A549 (cell line): ENCODE results near the gene RBM34. TPM values are rescaled to one million over a fixed set of nuclear protein-coding genes. Genes with fewer than 3 reads are reported as not detected.
A peak's percentile ranks its signal among the peaks of the same experiment; 100 is the strongest.

ENCODE experiments used
- ATAC-seq, 2 experiments: fragments of 200-7000 bp in 1 of 2; fragments of >200 bp in 1 of 2; cut with Nextera tagmentation in 1 of 2; cut with Tn5 transposase in 1 of 2; 3 replicates each; pipeline versions ENCODE4 v1.8.0 to v1.9.1; 2018 to 2020; ENCODE audit warnings: mild to moderate bottlenecking in 1 of 2, moderate library complexity in 1 of 2
- CTCF ChIA-PET: fragments of 300-600 bp; sonication (Branson Sonifier 250); formaldehyde crosslinking; extraction: SDS; loops from one replicate; lab custom pipeline; 2021; ENCODE audit warnings: antibody characterized with exemption, inconsistent platforms; lab: Yijun Ruan, JAX
- POLR2A ChIA-PET: fragments of 350-600 bp; formaldehyde crosslinking; extraction: SDS; loops from one replicate; lab custom pipeline; 2021; ENCODE audit warnings: antibody characterized with exemption, inconsistent platforms; lab: Yijun Ruan, JAX
- DNase-seq, 2 experiments: peaks; one replicate each; pipeline versions ENCODE4 v3.0.0 to v3.0.0-alpha.2; 2011 to 2016; ENCODE audit warnings: low read depth in 1 of 2, low spot score in 1 of 2
- FAIRE-seq: peaks from 2 replicates; lab custom pipeline; 2011; peaks lifted over from hg19 to GRCh38; lab: Jason Lieb, UNC
- H3K27ac ChIP-seq, 2 experiments: fragments of >200 bp; sonication (Bioruptor Twin); formaldehyde crosslinking; 3 replicates each; pipeline ENCODE4 v1.5.1; 2016 to 2017
- H3K4me1 ChIP-seq: fragments of >200 bp; sonication (Bioruptor Twin); formaldehyde crosslinking; 3 replicates; pipeline ENCODE4 v1.6.1; 2016
- H3K4me2 ChIP-seq: fragments of >200 bp; sonication (Bioruptor Twin); formaldehyde crosslinking; 3 replicates; pipeline ENCODE4 v1.6.1; 2016
- H3K4me3 ChIP-seq: fragments of >200 bp; sonication (Bioruptor Twin); formaldehyde crosslinking; 3 replicates; pipeline ENCODE4 v1.5.1; 2016
- H3K9me3 ChIP-seq: fragments of >200 bp; sonication (Bioruptor Twin); formaldehyde crosslinking; 3 replicates; pipeline ENCODE4 v1.6.1; 2016
- CBX8 ChIP-seq: fragments of 200-600 bp; sonication (generic); IDR thresholded peaks from 2 replicates; pipeline ENCODE4 v1.6.1; 2016
- CEBPB ChIP-seq, 2 experiments: fragments of >200 bp in 1 of 2; sonication (Bioruptor Twin) in 1 of 2; formaldehyde crosslinking in 1 of 2; IDR thresholded peaks; 2 replicates each; pipeline ENCODE4 v1.6.1; 2012 to 2016
- CHD2 ChIP-seq: fragments of 150-350 bp; IDR thresholded peaks from 2 replicates; pipeline ENCODE4 v1.6.1; 2014; ENCODE audit warnings: low read length; ENCODE audit not compliant: partially characterized antibody
- CHD4 ChIP-seq: fragments of 200-600 bp; sonication (generic); IDR thresholded peaks from 2 replicates; pipeline ENCODE4 v1.6.1; 2016; ENCODE audit warnings: antibody characterized with exemption, mild to moderate bottlenecking, borderline replicate concordance
- EHF ChIP-seq: fragments of 250-450 bp; sonication (Bioruptor Pico); IDR thresholded peaks from 2 replicates; pipeline ENCODE4 v1.5.0; 2020; ENCODE audit warnings: mild to moderate bottlenecking
- EP300 ChIP-seq, 2 experiments: fragments of >200 bp; sonication (Bioruptor Twin); formaldehyde crosslinking; IDR thresholded peaks; 2 replicates in 1 of 2; 3 replicates in 1 of 2; pipeline ENCODE4 v1.6.1; 2016 to 2017
- FOSL2 ChIP-seq, 2 experiments: fragments of 450-650 bp in 1 of 2; fragments of >200 bp in 1 of 2; sonication (Bioruptor Twin) in 1 of 2; formaldehyde crosslinking; IDR thresholded peaks; 2 replicates each; pipeline versions ENCODE4 v1.5.0 to v1.6.1; 2016 to 2020; ENCODE audit warnings: mild to moderate bottlenecking in 1 of 2, moderate library complexity in 1 of 2
- HOXA7 ChIP-seq: fragments of 250-450 bp; sonication (Bioruptor Pico); IDR thresholded peaks from 2 replicates; pipeline ENCODE4 v1.5.0; 2020; ENCODE audit warnings: mild to moderate bottlenecking, moderate library complexity
- HOXB13 ChIP-seq: fragments of 250-450 bp; sonication (Bioruptor Pico); IDR thresholded peaks from 2 replicates; pipeline ENCODE4 v1.5.0; 2020; ENCODE audit warnings: low read depth, mild to moderate bottlenecking, moderate library complexity
- HOXB5 ChIP-seq: fragments of 250-450 bp; sonication (Bioruptor Pico); IDR thresholded peaks from 2 replicates; pipeline ENCODE4 v1.5.0; 2020; ENCODE audit warnings: mild to moderate bottlenecking, moderate library complexity
- JUN ChIP-seq, 2 experiments: fragments of >200 bp; sonication (Bioruptor Twin); formaldehyde crosslinking; IDR thresholded peaks; 2 replicates in 1 of 2; 3 replicates in 1 of 2; pipeline ENCODE4 v1.6.1; 2016 to 2017
- KDM5A ChIP-seq: fragments of 200-600 bp; sonication (generic); IDR thresholded peaks from 2 replicates; pipeline ENCODE4 v1.6.1; 2016; ENCODE audit warnings: antibody characterized with exemption, mild to moderate bottlenecking
- MAZ ChIP-seq: fragments of 150-350 bp; IDR thresholded peaks from 2 replicates; pipeline ENCODE4 v1.6.1; 2014; ENCODE audit warnings: antibody characterized with exemption, low read depth, low read length, borderline replicate concordance
- NPAS2 ChIP-seq: fragments of 250-450 bp; sonication (Bioruptor Pico); IDR thresholded peaks from 2 replicates; pipeline ENCODE4 v1.8.0; 2022; ENCODE audit warnings: mild to moderate bottlenecking, moderate library complexity, borderline replicate concordance
- NR3C1 ChIP-seq: fragments of >200 bp; sonication (Bioruptor Twin); formaldehyde crosslinking; IDR thresholded peaks from 3 replicates; pipeline ENCODE4 v1.6.1; 2017
- PBX3 ChIP-seq: IDR thresholded peaks from 2 replicates; pipeline ENCODE4 v1.6.1; 2012
- RARB ChIP-seq: fragments of 250-450 bp; sonication (Bioruptor Pico); IDR thresholded peaks from 2 replicates; pipeline ENCODE4 v1.8.0; 2021; ENCODE audit warnings: mild to moderate bottlenecking, moderate library complexity
- RCOR1 ChIP-seq: fragments of 150-350 bp; IDR thresholded peaks from 2 replicates; pipeline ENCODE4 v1.6.1; 2014; ENCODE audit warnings: antibody characterized with exemption, low read length, low read depth
- TFCP2L1 ChIP-seq: fragments of 250-450 bp; sonication (Bioruptor Pico); IDR thresholded peaks from 2 replicates; pipeline ENCODE4 v1.5.0; 2021; ENCODE audit warnings: mild to moderate bottlenecking
- ZC3H11A ChIP-seq: fragments of 450-650 bp; IDR thresholded peaks from 2 replicates; pipeline ENCODE4 v1.6.1; 2014; ENCODE audit warnings: antibody characterized with exemption, mild to moderate bottlenecking
- ZFP36 ChIP-seq: fragments of 450-650 bp; IDR thresholded peaks from 2 replicates; pipeline ENCODE4 v1.6.1; 2014; ENCODE audit warnings: borderline replicate concordance; ENCODE audit not compliant: partially characterized antibody
- WGBS: methylation state at CpG from one replicate; pipeline ENCODE4 v1.1.6; 2017; ENCODE audit errors: missing lambda C conversion rate; 5-methylcytosine and 5-hydroxymethylcytosine counted together
- polyA plus RNA-seq, 4 experiments: library from polyadenylated mRNA; depleted of rRNA in 3 of 4; stranded (reverse); fragments of >200 nt; fragmentation: RNase III in 1 of 4; extraction: RNeasy Plus Mini Kit Qiagen cat#74134 plus additional on column Dnase treatment in 1 of 4; gene quantifications; 2 replicates in 3 of 4; 3 replicates in 1 of 4; pipeline ENCODE4 v1.2.3, GENCODE V29; 2011 to 2017
- TF ChIP-seq, protein P1 (sequence below): fragments of >200 bp; sonication (Bioruptor Twin); formaldehyde crosslinking; IDR thresholded peaks from 3 replicates; pipeline ENCODE4 v1.6.1; 2016
- TF ChIP-seq, protein P2 (sequence below): fragments of 150-350 bp; IDR thresholded peaks from 2 replicates; pipeline ENCODE4 v1.6.1; 2014; ENCODE audit warnings: low read depth, mild to moderate bottlenecking, low read length

Gene RBM34
- polyA plus RNA-seq, 2 of the 4 experiments (the other 2 are of a cell fraction), result 67.8 to 81.8 TPM

- CTCF ChIA-PET, result interaction anchor here (0.8 to 4.3 kb wide), 4 partner anchors 10 to 601 kb away, joined by 3 to 26 read pairs (median 4); no protein-coding TSS in a partner anchor
- H3K4me1 ChIP-seq, result peaks cover 17% of the 10 kb centered on the region
- FAIRE-seq (no peak), ATAC-seq (no peak)
- no peaks in the 10 kb centered on the region for H3K9me3 ChIP-seq
- POLR2A ChIA-PET, result no interaction called here
- H3K4me2 ChIP-seq, result no peak overlapping the region
- H3K4me3 ChIP-seq, result no peak overlapping the region
- 96% methylated on average over 7 of the region's 7 CpGs for WGBS
- peak overlapping the region in 1 of 2 experiments; percentile 34; a peak in 2 of 6 replicates for H3K27ac ChIP-seq
- TF ChIP-seq, protein P1, sequence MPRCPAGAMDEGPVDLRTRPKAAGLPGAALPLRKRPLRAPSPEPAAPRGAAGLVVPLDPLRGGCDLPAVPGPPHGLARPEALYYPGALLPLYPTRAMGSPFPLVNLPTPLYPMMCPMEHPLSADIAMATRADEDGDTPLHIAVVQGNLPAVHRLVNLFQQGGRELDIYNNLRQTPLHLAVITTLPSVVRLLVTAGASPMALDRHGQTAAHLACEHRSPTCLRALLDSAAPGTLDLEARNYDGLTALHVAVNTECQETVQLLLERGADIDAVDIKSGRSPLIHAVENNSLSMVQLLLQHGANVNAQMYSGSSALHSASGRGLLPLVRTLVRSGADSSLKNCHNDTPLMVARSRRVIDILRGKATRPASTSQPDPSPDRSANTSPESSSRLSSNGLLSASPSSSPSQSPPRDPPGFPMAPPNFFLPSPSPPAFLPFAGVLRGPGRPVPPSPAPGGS, result no peak
- TF ChIP-seq HOXB5 (CRISPR knock-in tag) (no peak), TFCP2L1 (CRISPR knock-in tag) (no peak), RCOR1 (no peak), CHD4 (no peak), CEBPB (IDR thresholded peaks at IDR 0.05) (no peak), NR3C1 (no peak), ZFP36 (no peak), MAZ (no peak), HOXB13 (no peak), CHD2 (no peak), PBX3 (no peak), NPAS2 (CRISPR knock-in tag) (no peak), EP300 (IDR thresholded peaks at IDR 0.05) (no peak), HOXA7 (CRISPR knock-in tag) (no peak)
- TF ChIP-seq, protein P2, sequence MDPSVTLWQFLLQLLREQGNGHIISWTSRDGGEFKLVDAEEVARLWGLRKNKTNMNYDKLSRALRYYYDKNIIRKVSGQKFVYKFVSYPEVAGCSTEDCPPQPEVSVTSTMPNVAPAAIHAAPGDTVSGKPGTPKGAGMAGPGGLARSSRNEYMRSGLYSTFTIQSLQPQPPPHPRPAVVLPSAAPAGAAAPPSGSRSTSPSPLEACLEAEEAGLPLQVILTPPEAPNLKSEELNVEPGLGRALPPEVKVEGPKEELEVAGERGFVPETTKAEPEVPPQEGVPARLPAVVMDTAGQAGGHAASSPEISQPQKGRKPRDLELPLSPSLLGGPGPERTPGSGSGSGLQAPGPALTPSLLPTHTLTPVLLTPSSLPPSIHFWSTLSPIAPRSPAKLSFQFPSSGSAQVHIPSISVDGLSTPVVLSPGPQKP, result no peak
- TF ChIP-seq, all 56 proteins: peak for 0
- no peak for DNase-seq
Observed at GRCh38 chr1:235088907-235089306, 72.1 kb downstream of the RBM34 start.

DNA sequence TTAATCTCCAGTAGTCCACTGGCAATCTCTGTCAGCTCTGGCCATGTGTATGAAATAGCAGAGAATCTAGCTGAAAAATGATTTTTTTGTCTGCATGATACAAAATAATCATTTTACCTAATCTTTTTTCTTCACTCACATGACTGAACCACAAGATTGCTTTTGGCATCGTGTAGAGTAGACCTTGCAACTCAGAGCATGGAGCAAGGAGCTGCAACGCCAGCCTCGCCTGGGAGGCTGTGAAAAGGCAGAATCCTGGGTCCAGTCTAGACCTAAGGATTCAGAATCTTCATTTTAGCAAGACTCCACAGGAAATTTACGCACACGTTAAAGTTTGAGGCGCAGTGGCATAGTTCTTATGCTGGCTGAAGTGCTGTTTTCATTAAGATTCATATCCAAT lies 72.6 kb downstream of the RBM34 start:
- FAIRE-seq (no peak), ATAC-seq (no peak), DNase-seq (no peak)
- Histone ChIP-seq H3K4me1 (peaks cover 17% of the 10 kb centered on the region), H3K27ac (peak overlapping the region in 1 of 2 experiments; percentile 34; a peak in 3 of 6 replicates), H3K9me3 (no peaks in the 10 kb centered on the region), H3K4me3 (no peak overlapping the region), H3K4me2 (no peak overlapping the region)
- ChIA-PET POLR2A (no interaction called here), CTCF (interaction anchor here (0.8 to 5.5 kb wide), 4 partner anchors 9 to 601 kb away, joined by 3 to 48 read pairs (median 16); no protein-coding TSS in a partner anchor)
- WGBS, result 92% methylated on average over 6 of the region's 6 CpGs
- TF ChIP-seq RARB, result no peak
- no peak for TF ChIP-seq FOSL2 (IDR thresholded peaks at IDR 0.05)
- TF ChIP-seq FOSL2 (CRISPR knock-in tag; IDR thresholded peaks at IDR 0.05), result no peak
- no peak for TF ChIP-seq EHF
- TF ChIP-seq CHD4, result no peak
- no peak for TF ChIP-seq CBX8
- TF ChIP-seq ZC3H11A, result no peak
- TF ChIP-seq NR3C1, result no peak
- TF ChIP-seq KDM5A, result no peak
- TF ChIP-seq JUN (IDR thresholded peaks at IDR 0.05), result no peak
- no peak for TF ChIP-seq PBX3
